ENCODE measurements around the gene CIROP.
A peak's percentile ranks its signal among the peaks of the same experiment; 100 is the strongest.

CIROP gene

GRCh38 chr14:23066368-23066767 is 38.4 kb downstream of the CIROP start:
- DNase-seq = no peak

- DNase-seq = no peak
These were observed 41.2 kb downstream of the CIROP start for GRCh38 chr14:23063601-23064000.

GRCh38 chr14:23062002-23062401 is 42.8 kb downstream of the CIROP start:
- DNase-seq = no peak

- DNase-seq = no peak
These were observed 44.1 kb downstream of the CIROP start for GRCh38 chr14:23060536-23061260.

GRCh38 chr14:23058654-23059504 is 45.9 kb downstream of the CIROP start:
- DNase-seq = no peak

GRCh38 chr14:23057757-23058653 is 46.8 kb downstream of the CIROP start:
- peak; percentile 89 for DNase-seq

GRCh38 chr14:23056956-23057756 is 47.6 kb downstream of the CIROP start, which contains the start of gene CDH24:
Gene CDH24, minus strand, starts transcription at chr14:23057520. Its CDS starts 1,787 bp downstream, at chr14:23055733.
- peak; percentile 72 for DNase-seq

- DNase-seq = peak; percentile 77
These were observed 48.4 kb downstream of the CIROP start for GRCh38 chr14:23056145-23056955.

GRCh38 chr14:23055621-23056144 is 49.1 kb downstream of the CIROP start:
- no peak for DNase-seq

- DNase-seq = no peak
These were observed 49.6 kb downstream of the CIROP start for GRCh38 chr14:23055147-23055550.

GRCh38 chr14:23054000-23054811 is 50.6 kb downstream of the CIROP start:
- peak; percentile 17 for DNase-seq

GRCh38 chr14:23053426-23053825 is 51.4 kb downstream of the CIROP start:
- no peak for DNase-seq

- DNase-seq = no peak
These were observed 52.1 kb downstream of the CIROP start for GRCh38 chr14:23052671-23053070.

GRCh38 chr14:23052182-23052623 is 52.6 kb downstream of the CIROP start:
- no peak for DNase-seq

GRCh38 chr14:23051141-23052057 is 53.4 kb downstream of the CIROP start:
- DNase-seq = no peak

Measured in activated CD4-positive, alpha-beta T cell treated with anti-CD3 and anti-CD28 coated beads, Interleukin-10, Interleukin-2, amounts not matched to agents 100 ng/mL and 50 ng/mL, durations not matched to agents 16 hours and 8 hours (primary cell).